SK-N-SH (cell line): ENCODE measurements around the gene SPOCK3. TPM values are rescaled to one million over a fixed set of nuclear protein-coding genes. Genes with fewer than 3 reads are reported as not detected.

Experiments used
- CTCF ChIA-PET: fragments of 300-600, 350-600 bp; formaldehyde crosslinking; extraction: SDS; loops from one replicate; lab custom pipeline; 2021; lab: Yijun Ruan, JAX
- POLR2A ChIA-PET: fragments of 350-600 bp; sonication (Branson Sonifier 250); formaldehyde crosslinking; extraction: SDS; loops from one replicate; lab custom pipeline; 2020; ENCODE audit warnings: antibody characterized with exemption, inconsistent platforms; lab: Yijun Ruan, JAX
- DNase-seq: peaks from one replicate; pipeline ENCODE4 v3.0.0; 2012
- H2AFZ ChIP-seq: fragments of 200-600 bp; sonication (generic); 2 replicates; pipeline ENCODE4 v1.8.1; 2016; ENCODE audit warnings: antibody characterized with exemption, mild to moderate bottlenecking, low read depth
- H3F3A ChIP-seq: fragments of 200-600 bp; sonication (generic); replicated peaks from 2 replicates; pipeline ENCODE3; 2016; ENCODE audit warnings: antibody characterized with exemption, mild to moderate bottlenecking; ENCODE audit not compliant: insufficient read depth
- H3K27ac ChIP-seq, 2 experiments: fragments of 200-500 bp in 1 of 2; fragments of 200-600 bp in 1 of 2; sonication (Bioruptor generic) in 1 of 2; sonication (generic), shearing (Covaris generic) in 1 of 2; 2 replicates each; pipeline versions ENCODE4 v1.5.1 to v1.6.1; 2014 to 2016; ENCODE audit warnings: low read depth in 2 of 2, inconsistent platforms in 1 of 2, low read length in 1 of 2, mild to moderate bottlenecking in 1 of 2, mixed read lengths in 1 of 2
- H3K27me3 ChIP-seq: fragments of 200-600 bp; sonication (generic), shearing (Covaris generic); 2 replicates; pipeline ENCODE4 v1.6.1; 2016; ENCODE audit warnings: mixed run types; ENCODE audit not compliant: insufficient read depth
- H3K36me3 ChIP-seq, 2 experiments: fragments of 200-500 bp in 1 of 2; fragments of 200-600 bp in 1 of 2; sonication (Bioruptor generic) in 1 of 2; sonication (generic) in 1 of 2; replicated peaks in 1 of 2; 2 replicates each; pipeline versions ENCODE3 to v1.5.1; 2014 to 2016; ENCODE audit warnings: low read length in 1 of 2, mild to moderate bottlenecking in 1 of 2; ENCODE audit not compliant: insufficient read depth in 2 of 2, control insufficient read depth in 1 of 2
- H3K4me1 ChIP-seq, 2 experiments: fragments of 200-500 bp in 1 of 2; fragments of 200-600 bp in 1 of 2; sonication (Bioruptor generic) in 1 of 2; sonication (generic), shearing (Covaris generic) in 1 of 2; 2 replicates each; pipeline versions ENCODE4 v1.5.1 to v1.6.1; 2014 to 2016; ENCODE audit warnings: low read depth in 1 of 2, low read length in 1 of 2, mixed run types in 1 of 2; ENCODE audit not compliant: insufficient read depth in 2 of 2, control insufficient read depth in 1 of 2
- H3K4me2 ChIP-seq: fragments of 200-600 bp; sonication (generic), shearing (Covaris generic); 2 replicates; pipeline ENCODE4 v1.6.1; 2017; ENCODE audit warnings: mixed run types
- H3K4me3 ChIP-seq, 2 experiments: fragments of 200-500 bp in 1 of 2; fragments of 200-600 bp in 1 of 2; sonication (Bioruptor generic) in 1 of 2; sonication (generic), shearing (Covaris generic) in 1 of 2; 2 replicates each; pipeline versions ENCODE4 v1.5.1 to v1.8.1; 2014 to 2016; ENCODE audit warnings: low read depth in 2 of 2, inconsistent platforms in 1 of 2, low read length in 1 of 2, mild to moderate bottlenecking in 1 of 2, mixed read lengths in 1 of 2, moderate library complexity in 1 of 2
- H3K79me2 ChIP-seq: fragments of 200-600 bp; sonication (generic); 2 replicates; pipeline ENCODE4 v1.8.1; 2017; ENCODE audit warnings: mild to moderate bottlenecking; ENCODE audit not compliant: insufficient read depth
- H3K9ac ChIP-seq: fragments of 200-600 bp; sonication (generic); 2 replicates; pipeline ENCODE4 v1.6.1; 2017; ENCODE audit warnings: mixed run types
- H3K9me2 ChIP-seq: fragments of 200-600 bp; sonication (generic); 2 replicates; pipeline ENCODE4 v1.6.1; 2017; ENCODE audit warnings: mixed run types
- H3K9me3 ChIP-seq: fragments of 200-600 bp; sonication (generic); 2 replicates; pipeline ENCODE4 v1.6.1; 2017; ENCODE audit warnings: mixed run types, mild to moderate bottlenecking, moderate library complexity
- H4K20me1 ChIP-seq: fragments of 200-600 bp; sonication (generic); 2 replicates; pipeline ENCODE4 v1.6.1; 2017; ENCODE audit warnings: mild to moderate bottlenecking, mixed run types; ENCODE audit not compliant: insufficient read depth
- CHD2 ChIP-seq: fragments of 150-350 bp; IDR thresholded peaks from 2 replicates; pipeline ENCODE4 v1.6.1; 2018; ENCODE audit warnings: low read length; ENCODE audit not compliant: partially characterized antibody
- ELF1 ChIP-seq: IDR thresholded peaks from 2 replicates; pipeline ENCODE4 v1.4.0; 2012
- EP300 ChIP-seq, 2 experiments: IDR thresholded peaks; 2 replicates each; pipeline versions ENCODE4 v1.4.0 to v1.6.1; 2012; ENCODE audit warnings: borderline replicate concordance in 1 of 2, low read depth in 1 of 2, low read length in 1 of 2
- FOXJ3 ChIP-seq: sonication (generic); formaldehyde crosslinking; IDR thresholded peaks from 2 replicates; pipeline ENCODE4 v1.5.1; 2020; ENCODE audit warnings: mild to moderate bottlenecking, missing genetic modification reagents
- GABPA ChIP-seq: IDR thresholded peaks from 2 replicates; pipeline ENCODE4 v1.4.0; 2012; ENCODE audit warnings: low read depth, mild to moderate bottlenecking
- IRF3 ChIP-seq: fragments of 150-350 bp; IDR thresholded peaks from 2 replicates; pipeline ENCODE4 v1.6.1; 2016; ENCODE audit warnings: mild to moderate bottlenecking, low read depth, low read length
- MAX ChIP-seq: IDR thresholded peaks from 2 replicates; pipeline ENCODE4 v1.4.0; 2012; ENCODE audit warnings: low read depth
- MXI1 ChIP-seq: IDR thresholded peaks from 2 replicates; pipeline ENCODE4 v1.6.1; 2012; ENCODE audit warnings: mild to moderate bottlenecking, low read depth, low read length, improper control_type of control experiment
- RAD21 ChIP-seq: IDR thresholded peaks from 2 replicates; pipeline ENCODE4 v1.6.1; 2012; ENCODE audit warnings: mild to moderate bottlenecking, low read length
- RCOR1 ChIP-seq: fragments of 150-350 bp; IDR thresholded peaks from 2 replicates; pipeline ENCODE4 v1.6.1; 2017; ENCODE audit warnings: antibody characterized with exemption, low read length
- TCF12 ChIP-seq: IDR thresholded peaks from 2 replicates; pipeline ENCODE4 v1.4.0; 2012
- TEAD4 ChIP-seq: IDR thresholded peaks from 2 replicates; pipeline ENCODE4 v1.4.0; 2012; ENCODE audit warnings: mild to moderate bottlenecking, borderline replicate concordance; ENCODE audit not compliant: insufficient read depth
- WGBS: methylation state at CpG from one replicate; pipeline ENCODE4 v1.1.6; 2017; ENCODE audit warnings: low lambda C conversion rate; 5-methylcytosine and 5-hydroxymethylcytosine counted together
- polyA plus RNA-seq, 3 experiments: library from polyadenylated mRNA; depleted of rRNA; stranded (reverse); fragments of >200 nt; gene quantifications; 2 replicates each; pipeline ENCODE4 v1.2.3, GENCODE V29; 2012

The SPOCK3 gene
- polyA plus RNA-seq, 1 of the 3 experiments (the other 2 are of a cell fraction): not detected

GRCh38 chr4:167000141-167000852 lies 234.0 kb downstream of the SPOCK3 start (continued):
- TF ChIP-seq RAD21: no peak

- no peak overlapping the region for H3K9ac ChIP-seq
- H3K36me3 ChIP-seq: no peaks in the 10 kb centered on the region
- no peaks in the 10 kb centered on the region for H3K27me3 ChIP-seq
- no peaks in the 10 kb centered on the region for H3K4me1 ChIP-seq
- no peak overlapping the region for H3K27ac ChIP-seq
- ChIA-PET POLR2A (no interaction called here), CTCF (no interaction called here)
- TF ChIP-seq TCF12: no peak
- TF ChIP-seq ELF1: no peak
- TF ChIP-seq FOXJ3 (CRISPR knock-in tag): no peak
- no peak for TF ChIP-seq MAX
- TF ChIP-seq RCOR1: no peak
- TF ChIP-seq MXI1: no peak
- no peak for TF ChIP-seq CHD2
- no peak for TF ChIP-seq GABPA
- TF ChIP-seq TEAD4: no peak
- no peak for TF ChIP-seq EP300 (IDR thresholded peaks at IDR 0.05; ENCODE audit: borderline replicate concordance in 1 of 2, low read depth in 1 of 2, low read length in 1 of 2)
- H3K79me2 ChIP-seq: no peaks in the 10 kb centered on the region
- WGBS: 10% methylated on average over 1 of the region's 1 CpG
- DNase-seq: no peak
- no peaks in the 10 kb centered on the region for H3K9me3 ChIP-seq
- no peak overlapping the region for H3K4me3 ChIP-seq
- H3K4me2 ChIP-seq: no peak overlapping the region
- H4K20me1 ChIP-seq: no peaks in the 10 kb centered on the region
- H3F3A ChIP-seq: no peaks in the 10 kb centered on the region
- H3K9me2 ChIP-seq: no peaks in the 10 kb centered on the region
- H2AFZ ChIP-seq: no peak overlapping the region
Observed at GRCh38 chr4:166996216-166996615, 238.1 kb downstream of the SPOCK3 start.

GRCh38 chr4:166994686-166995085 lies 239.6 kb downstream of the SPOCK3 start:
- H3K9me2 ChIP-seq: no peaks in the 10 kb centered on the region
- no peak for TF ChIP-seq IRF3
- TF ChIP-seq ELF1: no peak
- no peak for TF ChIP-seq RCOR1
- TF ChIP-seq, all 33 proteins: peak for 0
- Histone ChIP-seq H3K36me3 (no peaks in the 10 kb centered on the region), H3K4me2 (no peak overlapping the region), H3K9ac (no peak overlapping the region), H2AFZ (no peak overlapping the region), H3F3A (no peaks in the 10 kb centered on the region), H3K4me3 (no peak overlapping the region), H3K27ac (no peak overlapping the region), H4K20me1 (no peaks in the 10 kb centered on the region), H3K27me3 (no peaks in the 10 kb centered on the region), H3K9me3 (no peaks in the 10 kb centered on the region), H3K79me2 (no peaks in the 10 kb centered on the region), H3K4me1 (no peaks in the 10 kb centered on the region)
- POLR2A ChIA-PET: no interaction called here
- no peak for DNase-seq
- CTCF ChIA-PET: no interaction called here
